Astrocyte (in vitro differentiated cells and primary cell): Measurements from ENCODE around the gene TMPRSS6. TPM values are rescaled to one million over a fixed set of nuclear protein-coding genes. Genes with fewer than 3 reads are reported as not detected.

Experiments
- DNase-seq: peaks from one replicate; pipeline ENCODE4 v3.0.0-alpha.2; 2010; ENCODE audit warnings: low read depth
- FAIRE-seq: peaks from 2 replicates; lab custom pipeline; 2011; peaks lifted over from hg19 to GRCh38; lab: Jason Lieb, UNC
- H2AFZ ChIP-seq: 2 replicates; pipeline ENCODE4 v1.6.0; 2012; ENCODE audit warnings: low read depth, low read length, inconsistent platforms
- H3K27ac ChIP-seq: 2 replicates; pipeline ENCODE4 v1.5.1; 2011; ENCODE audit warnings: low read depth, low read length, inconsistent platforms
- H3K27me3 ChIP-seq: 2 replicates; pipeline ENCODE4 v1.6.0; 2011; ENCODE audit warnings: low read length, inconsistent platforms; ENCODE audit not compliant: insufficient read depth
- H3K36me3 ChIP-seq: 2 replicates; pipeline ENCODE4 v1.5.1; 2011; ENCODE audit warnings: low read length, inconsistent platforms; ENCODE audit not compliant: insufficient read depth
- H3K4me1 ChIP-seq: 2 replicates; pipeline ENCODE4 v1.5.1; 2011; ENCODE audit warnings: low read length, inconsistent platforms; ENCODE audit not compliant: insufficient read depth
- H3K4me2 ChIP-seq: 2 replicates; pipeline ENCODE4 v1.6.0; 2012; ENCODE audit warnings: low read length, inconsistent platforms
- H3K4me3 ChIP-seq: 2 replicates; pipeline ENCODE4 v1.5.1; 2011; ENCODE audit warnings: low read depth, mild to moderate bottlenecking, low read length, inconsistent platforms; ENCODE audit not compliant: insufficient read depth
- H3K79me2 ChIP-seq: 2 replicates; pipeline ENCODE4 v1.6.0; 2012; ENCODE audit warnings: mild to moderate bottlenecking, low read length, inconsistent platforms; ENCODE audit not compliant: insufficient read depth
- H3K9ac ChIP-seq: 2 replicates; pipeline ENCODE4 v1.6.0; 2012; ENCODE audit warnings: mild to moderate bottlenecking, low read length, inconsistent platforms
- H3K9me3 ChIP-seq: 2 replicates; pipeline ENCODE4 v1.5.1; 2012; ENCODE audit warnings: low read depth, mild to moderate bottlenecking, low read length, inconsistent platforms; ENCODE audit not compliant: insufficient read depth
- H4K20me1 ChIP-seq: 2 replicates; pipeline ENCODE4 v1.6.0; 2012; ENCODE audit warnings: low read length, inconsistent platforms; ENCODE audit not compliant: insufficient read depth
- H3K27ac Mint-ChIP-seq: one replicate; pipeline ENCODE4 v1.8.0; 2021; ENCODE audit warnings: mild to moderate bottlenecking, mixed read lengths; ENCODE audit not compliant: unreplicated experiment
- H3K27me3 Mint-ChIP-seq: one replicate; pipeline ENCODE4 v1.8.0; 2021; ENCODE audit warnings: low read depth, mixed read lengths; ENCODE audit not compliant: unreplicated experiment
- H3K36me3 Mint-ChIP-seq: one replicate; pipeline ENCODE4 v1.8.0; 2021; ENCODE audit warnings: low read depth, mixed read lengths; ENCODE audit not compliant: unreplicated experiment
- H3K4me1 Mint-ChIP-seq: one replicate; pipeline ENCODE4 v1.8.0; 2021; ENCODE audit warnings: low read depth, mixed read lengths; ENCODE audit not compliant: unreplicated experiment
- H3K4me3 Mint-ChIP-seq: one replicate; pipeline ENCODE4 v1.8.0; 2021; ENCODE audit warnings: mild to moderate bottlenecking, moderate library complexity, mixed read lengths; ENCODE audit not compliant: unreplicated experiment
- H3K9me3 Mint-ChIP-seq: one replicate; pipeline ENCODE4 v1.8.0; 2021; ENCODE audit warnings: mild to moderate bottlenecking, mixed read lengths; ENCODE audit not compliant: unreplicated experiment
- EZH2 ChIP-seq: IDR thresholded peaks from 2 replicates; pipeline ENCODE4 v1.6.1; 2012; ENCODE audit warnings: mild to moderate bottlenecking, low read length, inconsistent platforms; ENCODE audit not compliant: insufficient read depth
- total RNA-seq: library from RNA; stranded (reverse); gene quantifications from 2 replicates; pipeline ENCODE4 v1.2.1, GENCODE V29; 2021
- TF ChIP-seq, protein P1 (sequence below): IDR thresholded peaks from 2 replicates; pipeline ENCODE4 v1.5.1; 2011; ENCODE audit warnings: low read depth, mild to moderate bottlenecking, inconsistent platforms, low read length, moderate library complexity; ENCODE audit not compliant: insufficient read depth

TMPRSS6 gene
- total RNA-seq, 1 donor from 2014 or later, result not detected

DNA sequence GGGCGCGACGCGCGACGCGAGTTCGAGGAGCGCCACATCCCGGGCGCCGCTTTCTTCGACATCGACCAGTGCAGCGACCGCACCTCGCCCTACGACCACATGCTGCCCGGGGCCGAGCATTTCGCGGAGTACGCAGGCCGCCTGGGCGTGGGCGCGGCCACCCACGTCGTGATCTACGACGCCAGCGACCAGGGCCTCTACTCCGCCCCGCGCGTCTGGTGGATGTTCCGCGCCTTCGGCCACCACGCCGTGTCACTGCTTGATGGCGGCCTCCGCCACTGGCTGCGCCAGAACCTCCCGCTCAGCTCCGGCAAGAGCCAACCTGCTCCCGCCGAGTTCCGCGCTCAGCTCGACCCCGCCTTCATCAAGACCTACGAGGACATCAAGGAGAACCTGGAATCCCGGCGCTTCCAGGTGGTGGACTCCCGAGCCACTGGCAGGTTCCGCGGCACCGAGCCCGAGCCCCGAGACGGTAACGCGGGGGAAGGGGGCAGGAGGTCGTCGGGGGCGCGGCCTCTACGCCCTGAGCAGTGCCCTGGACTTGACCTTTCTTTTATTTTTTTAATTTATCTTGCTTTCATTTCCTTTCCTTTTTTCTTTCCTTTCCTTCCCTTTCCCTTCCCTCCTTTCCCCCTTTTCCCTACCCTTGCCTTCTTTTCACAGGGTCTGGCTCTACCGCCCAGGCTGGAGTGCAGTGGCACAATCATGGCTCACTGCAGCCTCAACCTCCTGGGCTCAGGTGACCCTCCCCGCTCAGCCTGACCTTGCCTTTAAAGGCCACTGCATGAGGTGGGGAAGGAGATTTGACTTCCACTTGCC lies 85.0 kb downstream of the TMPRSS6 start:
- H3K4me1 ChIP-seq, result peaks cover 6% of the 10 kb centered on the region
- H3K27ac ChIP-seq, result no peak overlapping the region
- H3K79me2 ChIP-seq, result peaks cover 15% of the 10 kb centered on the region
- H3K4me3 ChIP-seq, result no peak overlapping the region
- no peak for DNase-seq
- H3K36me3 ChIP-seq, result peaks cover 7% of the 10 kb centered on the region
- no peaks in the 10 kb centered on the region for H3K9me3 ChIP-seq
- Mint-ChIP-seq H3K4me3 (no peak overlapping the region), H3K36me3 (peaks cover 7% of the 10 kb centered on the region), H3K27me3 (no peaks in the 10 kb centered on the region), H3K27ac (no peak overlapping the region), H3K9me3 (no peaks in the 10 kb centered on the region), H3K4me1 (no peaks in the 10 kb centered on the region)
- no peak overlapping the region for H3K9ac ChIP-seq
- TF ChIP-seq, protein P1, sequence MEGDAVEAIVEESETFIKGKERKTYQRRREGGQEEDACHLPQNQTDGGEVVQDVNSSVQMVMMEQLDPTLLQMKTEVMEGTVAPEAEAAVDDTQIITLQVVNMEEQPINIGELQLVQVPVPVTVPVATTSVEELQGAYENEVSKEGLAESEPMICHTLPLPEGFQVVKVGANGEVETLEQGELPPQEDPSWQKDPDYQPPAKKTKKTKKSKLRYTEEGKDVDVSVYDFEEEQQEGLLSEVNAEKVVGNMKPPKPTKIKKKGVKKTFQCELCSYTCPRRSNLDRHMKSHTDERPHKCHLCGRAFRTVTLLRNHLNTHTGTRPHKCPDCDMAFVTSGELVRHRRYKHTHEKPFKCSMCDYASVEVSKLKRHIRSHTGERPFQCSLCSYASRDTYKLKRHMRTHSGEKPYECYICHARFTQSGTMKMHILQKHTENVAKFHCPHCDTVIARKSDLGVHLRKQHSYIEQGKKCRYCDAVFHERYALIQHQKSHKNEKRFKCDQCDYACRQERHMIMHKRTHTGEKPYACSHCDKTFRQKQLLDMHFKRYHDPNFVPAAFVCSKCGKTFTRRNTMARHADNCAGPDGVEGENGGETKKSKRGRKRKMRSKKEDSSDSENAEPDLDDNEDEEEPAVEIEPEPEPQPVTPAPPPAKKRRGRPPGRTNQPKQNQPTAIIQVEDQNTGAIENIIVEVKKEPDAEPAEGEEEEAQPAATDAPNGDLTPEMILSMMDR, result no peak
- no peak for TF ChIP-seq EZH2
- H4K20me1 ChIP-seq, result peaks cover 55% of the 10 kb centered on the region
- no peak overlapping the region for H3K4me2 ChIP-seq
- FAIRE-seq, result no peak
- no peak overlapping the region for H2AFZ ChIP-seq
- no peaks in the 10 kb centered on the region for H3K27me3 ChIP-seq

DNA sequence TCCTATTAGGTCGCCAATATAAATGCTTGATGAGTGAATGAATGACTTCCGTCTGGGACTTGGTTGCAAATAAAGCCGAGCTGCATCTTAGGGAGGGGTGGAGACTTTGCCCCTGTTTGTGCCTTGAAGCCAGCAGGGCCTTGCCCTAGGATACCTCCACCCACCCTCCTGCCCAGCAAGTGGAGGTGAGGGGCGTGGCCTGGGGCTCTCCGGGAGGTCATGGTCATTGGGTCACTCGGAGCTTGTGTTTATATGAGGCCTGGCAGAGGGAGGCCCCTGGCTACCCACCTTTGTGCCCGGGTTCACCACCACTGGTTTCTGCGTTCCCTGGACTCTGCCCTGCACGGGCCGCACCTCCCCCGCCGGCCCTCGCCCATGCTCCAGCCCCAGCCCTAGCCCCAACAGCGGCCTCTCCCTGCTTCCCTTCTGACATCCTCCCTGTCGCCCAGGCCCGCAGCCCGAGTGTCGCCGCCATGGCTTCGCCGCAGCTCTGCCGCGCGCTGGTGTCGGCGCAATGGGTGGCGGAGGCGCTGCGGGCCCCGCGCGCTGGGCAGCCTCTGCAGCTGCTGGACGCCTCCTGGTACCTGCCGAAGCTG lies 85.7 kb downstream of the TMPRSS6 start:
- Histone ChIP-seq H3K4me2 (no peak overlapping the region), H3K79me2 (peaks cover 18% of the 10 kb centered on the region), H3K27ac (no peak overlapping the region), H3K9me3 (no peaks in the 10 kb centered on the region), H3K36me3 (peaks cover 7% of the 10 kb centered on the region), H2AFZ (no peak overlapping the region), H3K4me1 (peaks cover 6% of the 10 kb centered on the region), H4K20me1 (peaks cover 49% of the 10 kb centered on the region), H3K27me3 (no peaks in the 10 kb centered on the region), H3K9ac (no peak overlapping the region), H3K4me3 (no peak overlapping the region)
- Mint-ChIP-seq H3K9me3 (no peaks in the 10 kb centered on the region), H3K27me3 (no peaks in the 10 kb centered on the region), H3K36me3 (peaks cover 7% of the 10 kb centered on the region), H3K27ac (no peak overlapping the region), H3K4me3 (no peak overlapping the region), H3K4me1 (no peaks in the 10 kb centered on the region)
- DNase-seq (no peak), FAIRE-seq (no peak)
- TF ChIP-seq EZH2, result no peak
- TF ChIP-seq, protein P1, result no peak
